ENCODE data around the gene KCNJ14.

Gene KCNJ14

DNA sequence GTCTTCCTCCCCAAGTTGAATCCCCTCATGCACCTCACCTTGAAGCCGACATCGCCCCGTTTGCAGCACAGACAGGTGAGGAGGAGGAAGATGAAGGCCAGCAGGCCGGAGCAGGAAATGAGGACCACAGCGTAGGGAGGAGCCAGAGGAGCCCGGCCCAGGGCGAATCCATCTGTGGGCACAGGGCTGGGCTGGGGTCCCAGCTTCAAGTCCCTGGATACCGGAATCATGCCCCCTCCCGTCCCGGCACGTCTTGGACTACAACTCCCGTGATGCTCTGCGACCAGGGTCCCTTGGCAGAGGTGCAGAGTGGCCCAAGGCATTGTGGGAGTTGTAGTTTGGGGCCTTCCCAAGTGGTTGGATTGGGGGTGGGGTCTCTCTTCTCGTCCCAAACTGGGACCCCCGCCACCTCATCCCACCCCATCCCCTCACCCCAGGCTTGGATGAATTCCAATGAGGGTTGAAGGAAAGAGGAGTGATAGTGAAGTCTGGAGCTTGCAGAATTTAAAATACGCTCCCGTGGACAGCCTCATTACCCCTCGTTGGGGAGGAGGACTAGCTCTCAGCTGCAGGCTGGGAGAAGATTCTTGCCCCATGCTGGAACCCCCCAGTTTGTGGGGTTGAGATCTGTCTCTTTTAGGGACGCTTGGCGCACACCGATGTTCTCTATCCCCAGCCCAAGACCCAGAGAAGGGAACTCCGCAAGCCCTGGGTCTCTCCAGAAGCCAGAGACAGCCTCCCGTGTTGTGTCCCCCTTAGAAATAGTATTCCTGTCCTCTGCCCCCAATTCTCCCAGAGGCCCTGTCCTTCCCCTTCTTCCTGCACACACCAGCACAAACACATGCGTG is 55.3 kb downstream of the KCNJ14 start:
- Mint-ChIP-seq H3K27ac (peak overlapping the region; percentile 14), H3K27me3 (no peaks in the 10 kb centered on the region), H3K4me3 (peak overlapping the region; percentile 79), H3K9me3 (no peaks in the 10 kb centered on the region), H3K4me1 (peaks cover 14% of the 10 kb centered on the region), H3K36me3 (ENCODE audit: low read depth) (no peaks in the 10 kb centered on the region)
- DNase-seq, result peak; percentile 75
- peak; percentile 65 for ATAC-seq

DNA sequence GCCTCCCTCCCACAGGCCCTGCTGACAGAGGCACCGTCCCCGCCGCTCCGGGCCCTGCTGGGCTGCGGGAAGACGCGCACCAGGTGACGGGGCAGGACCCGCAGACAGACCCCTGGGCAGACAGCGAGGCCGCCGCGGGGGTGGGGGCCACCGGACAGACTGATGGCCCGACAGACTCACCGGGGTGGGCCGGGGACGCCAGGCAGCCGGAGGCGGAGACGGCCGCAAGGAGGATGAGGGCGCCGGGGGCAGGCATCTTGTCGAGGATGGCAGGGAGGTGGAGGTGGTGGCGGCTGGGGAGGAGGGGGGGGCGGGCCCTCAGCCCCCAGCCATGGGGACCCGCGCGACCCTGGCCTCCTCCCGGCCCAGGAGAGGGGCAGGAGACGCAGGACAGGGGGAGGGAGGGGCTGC is 56.0 kb downstream of the KCNJ14 start:
- Mint-ChIP-seq H3K4me1 (peaks cover 14% of the 10 kb centered on the region), H3K4me3 (peak overlapping the region; percentile 79), H3K9me3 (no peaks in the 10 kb centered on the region), H3K36me3 (ENCODE audit: low read depth) (no peaks in the 10 kb centered on the region), H3K27me3 (no peaks in the 10 kb centered on the region), H3K27ac (no peak overlapping the region)
- ATAC-seq (no peak), DNase-seq (no peak)

DNA sequence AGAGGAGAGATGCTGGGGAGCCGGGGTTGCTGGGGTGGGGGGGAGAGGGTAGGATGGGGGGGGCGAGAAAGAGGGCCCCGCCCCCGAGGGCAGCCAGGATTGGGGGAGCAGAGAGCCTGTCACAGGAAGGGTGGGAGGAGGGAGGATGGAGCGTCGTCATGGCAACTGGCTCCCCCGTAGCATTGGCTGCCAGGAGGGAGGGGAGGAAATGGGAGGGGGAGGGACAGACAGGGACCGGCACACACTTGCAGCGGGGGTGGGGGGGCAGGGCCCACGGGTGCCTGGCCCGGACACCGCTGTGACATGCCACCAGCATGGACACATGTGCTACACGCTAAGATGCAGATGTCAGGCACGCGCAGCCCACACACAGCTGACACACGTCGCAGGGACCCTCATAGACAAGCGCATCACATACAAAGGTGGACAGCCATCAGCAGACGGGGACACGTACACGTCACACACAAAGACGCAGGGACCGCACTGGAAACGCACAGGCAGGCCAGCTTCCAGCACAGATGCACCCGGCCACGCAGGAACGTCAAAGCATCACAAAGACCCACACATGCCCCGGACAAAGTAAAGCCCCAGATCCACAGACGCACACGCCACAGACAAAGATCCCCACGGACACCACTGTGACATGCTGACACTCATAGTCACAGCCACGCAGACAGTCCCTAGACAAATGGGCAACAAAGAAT is 56.6 kb downstream of the KCNJ14 start, which contains the start of gene LMTK3:
Gene LMTK3, minus strand, starts transcription at position 36 of the 704 bp plus-strand sequence. CDS start 259 bp downstream, outside the sequence.
- DNase-seq, result peak; percentile 74
- no peaks in the 10 kb centered on the region for H3K36me3 Mint-ChIP-seq (ENCODE audit: low read depth)
- H3K4me1 Mint-ChIP-seq, result peaks cover 14% of the 10 kb centered on the region
- no peaks in the 10 kb centered on the region for H3K9me3 Mint-ChIP-seq
- H3K27ac Mint-ChIP-seq, result peak within 1 kb of the TSS; percentile 14
- peak; percentile 23 for ATAC-seq
- peak within 1 kb of the TSS; percentile 79 for H3K4me3 Mint-ChIP-seq
- H3K27me3 Mint-ChIP-seq, result no peaks in the 10 kb centered on the region

- H3K9me3 Mint-ChIP-seq, result no peaks in the 10 kb centered on the region
- ATAC-seq, result no peak
- H3K4me1 Mint-ChIP-seq, result peaks cover 14% of the 10 kb centered on the region
- no peak for DNase-seq
- no peak overlapping the region for H3K4me3 Mint-ChIP-seq
- no peak overlapping the region for H3K27ac Mint-ChIP-seq
- no peaks in the 10 kb centered on the region for H3K36me3 Mint-ChIP-seq (ENCODE audit: low read depth)
- no peaks in the 10 kb centered on the region for H3K27me3 Mint-ChIP-seq
Measured at GRCh38 chr19:48512504-48513288, 57.3 kb downstream of the KCNJ14 start.

- H3K36me3 Mint-ChIP-seq (ENCODE audit: low read depth), result no peaks in the 10 kb centered on the region
- H3K4me1 Mint-ChIP-seq, result peaks cover 14% of the 10 kb centered on the region
Measured at GRCh38 chr19:48513289-48514122, 58.1 kb downstream of the KCNJ14 start.

GRCh38 chr19:48514123-48514458 is 58.7 kb downstream of the KCNJ14 start:
- Mint-ChIP-seq H3K27ac (no peak overlapping the region), H3K4me3 (no peak overlapping the region), H3K27me3 (no peaks in the 10 kb centered on the region), H3K36me3 (ENCODE audit: low read depth) (no peaks in the 10 kb centered on the region), H3K9me3 (no peaks in the 10 kb centered on the region), H3K4me1 (peaks cover 14% of the 10 kb centered on the region)
- ATAC-seq (no peak), DNase-seq (no peak)

More at GRCh38 chr19:48513289-48514122, 58.1 kb downstream of the KCNJ14 start:
- Mint-ChIP-seq H3K27me3 (no peaks in the 10 kb centered on the region), H3K4me3 (no peak overlapping the region), H3K9me3 (no peaks in the 10 kb centered on the region), H3K27ac (no peak overlapping the region)
- peak; percentile 75 for DNase-seq
- peak; percentile 72 for ATAC-seq

DNA sequence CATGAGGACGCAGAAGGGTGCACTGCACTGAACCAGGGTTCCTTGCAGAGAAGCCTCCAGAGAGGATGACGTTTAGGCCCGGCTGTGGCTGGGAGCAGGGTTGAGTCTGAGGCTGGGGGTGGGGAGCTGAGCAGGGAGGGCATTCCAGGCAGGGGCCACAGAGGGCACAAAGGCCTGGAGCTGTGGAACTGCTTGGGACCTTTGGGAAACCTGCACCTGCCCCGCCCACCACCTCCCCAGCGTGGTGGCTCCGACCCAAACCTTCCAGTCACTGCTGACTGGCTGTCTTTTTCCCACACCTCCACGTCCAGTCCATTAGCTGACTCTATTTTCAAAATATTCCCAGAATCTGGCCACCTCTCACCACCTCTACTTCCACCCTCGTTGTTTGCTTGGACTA is 61.2 kb downstream of the KCNJ14 start:
- peaks cover 6% of the 10 kb centered on the region for H3K4me1 Mint-ChIP-seq
- H3K9me3 Mint-ChIP-seq, result no peaks in the 10 kb centered on the region
- DNase-seq (no peak), ATAC-seq (no peak)
- H3K4me3 Mint-ChIP-seq, result no peak overlapping the region
- H3K36me3 Mint-ChIP-seq (ENCODE audit: low read depth), result no peaks in the 10 kb centered on the region
- no peak overlapping the region for H3K27ac Mint-ChIP-seq
- H3K27me3 Mint-ChIP-seq, result no peaks in the 10 kb centered on the region

All from activated naive CD8-positive, alpha-beta T cell treated with anti-CD3 and anti-CD28 coated beads, Interleukin-2, amount 50 U/mL, for 24 hours (primary cell).